K562 (cell line): Measurements from ENCODE around the gene CDPF1. TPM values are rescaled to one million over a fixed set of nuclear protein-coding genes. Genes with fewer than 3 reads are reported as not detected.

ENCODE experiments used
- ATF1 ChIP-seq, 2 experiments: fragments of 450-650 bp in 1 of 2; IDR thresholded peaks; 2 replicates each; pipeline ENCODE4 v1.6.1; 2016; ENCODE audit warnings: missing compliant biosample characterization in 1 of 2, missing genetic modification characterization in 1 of 2
- MNT ChIP-seq, 2 experiments: fragments of 450-650 bp; conservative IDR thresholded peaks; 2 replicates each; pipeline ENCODE4 v1.6.1; 2017; ENCODE audit warnings: mild to moderate bottlenecking in 2 of 2, moderate library complexity in 2 of 2
- MYC ChIP-seq, 2 experiments: fragments of 250-450 bp in 1 of 2; sonication (Bioruptor Pico) in 1 of 2; IDR thresholded peaks; 2 replicates each; pipeline versions ENCODE4 v1.5.1 to v1.6.1; 2012 to 2021; ENCODE audit warnings: low read depth in 2 of 2, borderline replicate concordance in 1 of 2, improper control_type of control experiment in 1 of 2, low read length in 1 of 2, mild to moderate bottlenecking in 1 of 2, moderate library complexity in 1 of 2
- PHF8 ChIP-seq: fragments of 200-600 bp; sonication (generic); IDR thresholded peaks from 2 replicates; pipeline ENCODE4 v1.6.1; 2012; ENCODE audit warnings: mixed run types, mild to moderate bottlenecking, inconsistent platforms, low read length, moderate library complexity, borderline replicate concordance
- POLR2B ChIP-seq: fragments of 450-650 bp; IDR thresholded peaks from 2 replicates; pipeline ENCODE4 v1.6.1; 2018; ENCODE audit warnings: low read depth; ENCODE audit not compliant: partially characterized antibody
- PTBP1 ChIP-seq: fragments of 200-400 bp; formaldehyde crosslinking; IDR thresholded peaks from 2 replicates; pipeline ENCODE4 v1.6.1; 2017; ENCODE audit warnings: low read depth, low read length
- SMARCB1 ChIP-seq: IDR thresholded peaks from 2 replicates; pipeline ENCODE4 v1.6.1; 2011; ENCODE audit warnings: improper control_type of control experiment, low read depth; ENCODE audit not compliant: insufficient read length
- ZBTB40 ChIP-seq, 2 experiments: fragments of 450-650 bp in 1 of 2; sonication (generic) in 1 of 2; formaldehyde crosslinking in 1 of 2; IDR thresholded peaks; 2 replicates each; pipeline versions ENCODE4 v1.7.1 to v1.9.0; 2016 to 2022; ENCODE audit warnings: inconsistent platforms in 1 of 2, mild to moderate bottlenecking in 1 of 2, missing genetic modification reagents in 1 of 2
- ZEB2 ChIP-seq: fragments of 450-650 bp; IDR thresholded peaks from 2 replicates; pipeline ENCODE4 v1.6.1; 2016
- polyA plus RNA-seq, 8 experiments: library from polyadenylated mRNA; depleted of rRNA in 4 of 8; stranded (reverse) in 5 of 8; unstranded in 3 of 8; fragments of >200 nt; fragmentation: Nextera tagmentation in 2 of 8; fragmentation: Illumina TruSeq in 1 of 8; extraction: Ambion mirVana in 2 of 8; extraction: Trizol in 1 of 8; gene quantifications; 2 replicates each; pipeline versions ENCODE4 v1.2.1 to v1.2.3, GENCODE V29; 2011 to 2014; ENCODE audit warnings: inconsistent platforms in 1 of 8, missing spikeins in 1 of 8
- total RNA-seq, 7 experiments: library from RNA; depleted of rRNA in 6 of 7; stranded (reverse); fragments of >200 nt in 6 of 7; fragmentation: Illumina TruSeq in 2 of 7; extraction: Trizol in 2 of 7; gene quantifications; 2 replicates each; pipeline versions ENCODE4 v1.2.1 to v1.2.3, GENCODE V29; 2011 to 2021; ENCODE audit warnings: low replicate concordance in 1 of 7

CDPF1 gene
- total and polyA plus RNA-seq, 9 of the 15 experiments (the other 6 are each of a cell fraction or from before 2014, with no cell fraction given): 0.84 to 19.5 (median 9.1) TPM

- peak; percentile 75 for TF ChIP-seq ZBTB40 (IDR thresholded peaks at IDR 0.05)
- TF ChIP-seq ZBTB40 (CRISPR knock-in tag; IDR thresholded peaks at IDR 0.05): no peak
- TF ChIP-seq ZEB2: no peak
- TF ChIP-seq MYC (IDR thresholded peaks at IDR 0.05; ENCODE audit: low read depth, low read length): peak; percentile 51; the same call in 1 of the 2 replicates
- TF ChIP-seq MYC (CRISPR knock-in tag; IDR thresholded peaks at IDR 0.05; ENCODE audit: borderline replicate concordance, low read depth): no peak
- TF ChIP-seq PTBP1: no peak
- TF ChIP-seq SMARCB1: no peak
- peak; percentile 78 for TF ChIP-seq POLR2B
- TF ChIP-seq ATF1 (CRISPR knock-in tag; IDR thresholded peaks at IDR 0.05): no peak
- peak; percentile 67 for TF ChIP-seq ATF1 (tag; IDR thresholded peaks at IDR 0.05)
- peak; percentile 65 to 66 for TF ChIP-seq MNT (conservative IDR thresholded peaks at IDR 0.05)
- TF ChIP-seq PHF8: peak; percentile 65; the same call in 1 of the 2 replicates
Observed at GRCh38 chr22:46296257-46297150, 46.4 kb upstream of the CDPF1 start, which contains the start of gene GTSE1 (continued).
